SU-DHL-6 (cell line): ENCODE measurements around the gene AGAP1.

Experiments used
- H2AFZ ChIP-seq: fragments of 200-600 bp; sonication (generic); 2 replicates; pipeline ENCODE4 v1.6.1; 2014; ENCODE audit warnings: low read depth, mild to moderate bottlenecking, moderate library complexity, mixed read lengths, antibody characterized with exemption, low read length; ENCODE audit not compliant: severe bottlenecking
- H3F3A ChIP-seq: fragments of 200-600 bp; shearing (Covaris generic); 2 replicates; pipeline ENCODE4 v1.6.0; 2016; ENCODE audit warnings: antibody characterized with exemption, mild to moderate bottlenecking; ENCODE audit not compliant: insufficient read depth
- H3K27ac ChIP-seq: fragments of 200-600 bp; sonication (generic); 2 replicates; pipeline ENCODE4 v1.5.1; 2016; ENCODE audit warnings: low read depth, mild to moderate bottlenecking, low read length, moderate library complexity, mixed read lengths
- H3K27me3 ChIP-seq: fragments of 200-600 bp; sonication (generic), shearing (Covaris generic); 2 replicates; pipeline ENCODE4 v1.6.0; 2014; ENCODE audit warnings: mild to moderate bottlenecking, low read length
- H3K36me3 ChIP-seq: fragments of 200-600 bp; sonication (generic); 2 replicates; pipeline ENCODE4 v1.6.1; 2014; ENCODE audit warnings: mild to moderate bottlenecking, low read length, mixed read lengths
- H3K4me2 ChIP-seq: fragments of 300-600, 200-600 bp; shearing (Covaris generic), sonication (generic); 2 replicates; pipeline ENCODE4 v1.6.0; 2014; ENCODE audit warnings: low read length, low read depth, mild to moderate bottlenecking; ENCODE audit not compliant: poor library complexity, severe bottlenecking
- H3K4me3 ChIP-seq: fragments of 200-600 bp; sonication (generic); 2 replicates; pipeline ENCODE4 v1.5.1; 2014; ENCODE audit warnings: antibody characterized with exemption, low read length, mild to moderate bottlenecking, mixed read lengths; ENCODE audit not compliant: insufficient read depth, poor library complexity, severe bottlenecking
- H3K79me2 ChIP-seq: fragments of 200-600 bp; sonication (generic); 2 replicates; pipeline ENCODE4 v1.6.1; 2014; ENCODE audit warnings: mild to moderate bottlenecking, low read length, moderate library complexity; ENCODE audit not compliant: insufficient read depth
- H3K9ac ChIP-seq: fragments of 200-600 bp; sonication (generic); 2 replicates; pipeline ENCODE4 v1.7.0; 2014; ENCODE audit warnings: mild to moderate bottlenecking, low read length
- H3K9me2 ChIP-seq: fragments of 200-600 bp; sonication (generic); replicated peaks from 2 replicates; pipeline ENCODE4 v1.6.1; 2014; ENCODE audit warnings: low read length; ENCODE audit not compliant: insufficient read depth
- H3K9me3 ChIP-seq: fragments of 200-600 bp; sonication (generic); 2 replicates; pipeline ENCODE4 v1.6.1; 2014; ENCODE audit warnings: low read length, mixed read lengths; ENCODE audit not compliant: insufficient read depth
- H4K20me1 ChIP-seq: fragments of 200-600 bp; sonication (generic); 2 replicates; pipeline ENCODE4 v1.6.1; 2014; ENCODE audit warnings: low read depth, mild to moderate bottlenecking, antibody characterized with exemption, low read length, moderate library complexity, mixed read lengths
- EZH2phosphoT487 ChIP-seq: fragments of 200-600 bp; sonication (generic), shearing (Covaris generic); conservative IDR thresholded peaks from 2 replicates; pipeline ENCODE4 v1.6.1; 2018; ENCODE audit warnings: mild to moderate bottlenecking, antibody characterized with exemption, low read length, moderate library complexity, mixed read lengths
- TF ChIP-seq, protein P1 (sequence below): fragments of 200-600 bp; sonication (generic); IDR thresholded peaks from one replicate; pipeline ENCODE4 v1.5.1; 2017; ENCODE audit warnings: antibody characterized with exemption, mild to moderate bottlenecking, low read length, moderate library complexity; ENCODE audit not compliant: insufficient read depth, poor library complexity, severe bottlenecking

Gene AGAP1

DNA sequence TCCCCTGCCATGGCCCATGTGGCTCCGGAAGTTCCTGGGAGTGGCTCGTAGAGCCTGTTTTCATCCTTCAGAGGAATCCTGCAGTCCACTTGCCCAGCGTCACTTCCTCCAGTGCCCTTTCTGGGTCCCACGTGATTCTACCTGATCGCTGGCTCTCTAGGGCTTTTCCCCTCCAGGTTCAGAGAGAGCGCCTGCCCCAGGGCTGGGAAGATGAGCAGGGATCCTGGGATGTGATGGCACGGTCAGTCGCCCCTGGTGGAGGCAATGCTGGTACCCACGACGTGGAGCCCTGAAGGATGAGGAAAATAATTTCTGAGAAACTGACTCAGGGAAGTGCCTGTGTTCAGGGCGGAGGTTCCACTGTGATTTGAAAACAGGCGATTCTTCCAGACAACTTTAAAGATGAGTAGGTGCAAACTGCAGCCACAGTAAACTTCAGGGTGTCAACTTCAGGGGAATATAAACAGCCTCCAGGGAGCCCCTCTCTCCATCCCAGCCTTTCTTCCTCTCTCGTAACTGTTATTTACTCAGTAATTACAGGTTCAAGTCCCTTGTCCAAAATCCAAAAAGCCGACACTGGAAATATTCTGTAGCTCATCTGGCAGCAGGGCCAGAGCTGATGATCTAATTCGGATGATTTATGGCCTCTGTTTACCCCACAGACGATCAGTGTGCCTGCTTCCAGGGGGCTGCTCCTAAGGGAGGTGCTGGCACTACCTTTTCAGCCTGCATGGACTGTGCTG lies 105.9 kb downstream of the AGAP1 start:
- Histone ChIP-seq H3K79me2 (no peaks in the 10 kb centered on the region), H3K27ac (no peak overlapping the region), H3K4me2 (no peak overlapping the region), H3K27me3 (no peaks in the 10 kb centered on the region), H2AFZ (no peak overlapping the region), H3K9me2 (no peaks in the 10 kb centered on the region), H3K9ac (no peak overlapping the region), H4K20me1 (no peaks in the 10 kb centered on the region), H3K4me3 (no peak overlapping the region), H3F3A (no peaks in the 10 kb centered on the region), H3K36me3 (no peaks in the 10 kb centered on the region), H3K9me3 (no peaks in the 10 kb centered on the region)
- TF ChIP-seq, protein P1, sequence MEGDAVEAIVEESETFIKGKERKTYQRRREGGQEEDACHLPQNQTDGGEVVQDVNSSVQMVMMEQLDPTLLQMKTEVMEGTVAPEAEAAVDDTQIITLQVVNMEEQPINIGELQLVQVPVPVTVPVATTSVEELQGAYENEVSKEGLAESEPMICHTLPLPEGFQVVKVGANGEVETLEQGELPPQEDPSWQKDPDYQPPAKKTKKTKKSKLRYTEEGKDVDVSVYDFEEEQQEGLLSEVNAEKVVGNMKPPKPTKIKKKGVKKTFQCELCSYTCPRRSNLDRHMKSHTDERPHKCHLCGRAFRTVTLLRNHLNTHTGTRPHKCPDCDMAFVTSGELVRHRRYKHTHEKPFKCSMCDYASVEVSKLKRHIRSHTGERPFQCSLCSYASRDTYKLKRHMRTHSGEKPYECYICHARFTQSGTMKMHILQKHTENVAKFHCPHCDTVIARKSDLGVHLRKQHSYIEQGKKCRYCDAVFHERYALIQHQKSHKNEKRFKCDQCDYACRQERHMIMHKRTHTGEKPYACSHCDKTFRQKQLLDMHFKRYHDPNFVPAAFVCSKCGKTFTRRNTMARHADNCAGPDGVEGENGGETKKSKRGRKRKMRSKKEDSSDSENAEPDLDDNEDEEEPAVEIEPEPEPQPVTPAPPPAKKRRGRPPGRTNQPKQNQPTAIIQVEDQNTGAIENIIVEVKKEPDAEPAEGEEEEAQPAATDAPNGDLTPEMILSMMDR: no peak
- TF ChIP-seq EZH2phosphoT487: no peak

DNA sequence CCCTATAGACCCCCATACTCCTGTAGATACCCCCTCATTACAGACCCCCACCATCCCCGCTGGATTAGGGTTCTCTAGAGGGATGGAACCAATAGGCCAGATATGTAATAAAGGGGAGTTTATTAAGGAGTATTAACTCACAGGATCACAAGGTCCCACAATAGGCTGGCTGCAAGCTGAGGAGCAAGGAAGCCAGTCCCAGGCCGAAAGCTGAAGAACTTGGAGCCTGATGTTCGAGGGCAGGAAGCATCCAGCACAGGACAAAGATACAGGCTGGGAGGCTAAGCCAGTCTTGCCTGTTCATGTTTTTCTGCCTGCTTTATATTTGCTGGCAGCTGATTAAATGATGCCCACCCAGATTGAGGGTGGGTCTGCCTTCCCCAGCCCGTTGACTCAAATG lies 106.6 kb downstream of the AGAP1 start:
- H3K9me2 ChIP-seq: no peaks in the 10 kb centered on the region
- H3K9me3 ChIP-seq: no peaks in the 10 kb centered on the region
- H3K36me3 ChIP-seq: no peaks in the 10 kb centered on the region
- H3K27me3 ChIP-seq: no peaks in the 10 kb centered on the region
- H3K79me2 ChIP-seq: no peaks in the 10 kb centered on the region
- H3F3A ChIP-seq: no peaks in the 10 kb centered on the region
- H4K20me1 ChIP-seq: no peaks in the 10 kb centered on the region
- no peak overlapping the region for H2AFZ ChIP-seq
- no peak overlapping the region for H3K9ac ChIP-seq
- no peak overlapping the region for H3K4me2 ChIP-seq
- H3K4me3 ChIP-seq: no peak overlapping the region
- no peak for TF ChIP-seq EZH2phosphoT487
- TF ChIP-seq, protein P1: no peak
- H3K27ac ChIP-seq: no peak overlapping the region

DNA sequence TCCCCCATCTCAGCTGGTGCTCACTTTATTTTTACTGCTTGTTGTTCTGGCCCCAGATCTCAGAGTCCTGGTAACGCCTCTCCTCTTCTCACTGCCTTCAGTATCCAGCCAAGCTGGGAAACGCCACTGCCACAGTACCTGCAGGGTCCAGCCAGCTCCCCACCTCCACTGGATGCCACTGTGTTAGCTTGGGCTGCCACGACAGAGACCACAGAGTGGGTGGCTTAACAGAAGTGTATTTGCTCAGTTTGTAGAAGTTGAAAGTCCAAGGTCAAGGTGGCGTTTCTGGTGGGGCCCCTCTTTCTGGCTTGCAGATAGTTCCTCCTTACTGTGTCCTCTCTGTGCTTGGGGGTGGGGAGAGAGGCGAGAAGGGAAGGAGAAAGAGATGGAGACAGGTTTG lies 107.1 kb downstream of the AGAP1 start:
- no peaks in the 10 kb centered on the region for H4K20me1 ChIP-seq
- no peak overlapping the region for H3K27ac ChIP-seq
- H3K27me3 ChIP-seq: no peaks in the 10 kb centered on the region
- no peak overlapping the region for H3K9ac ChIP-seq
- H2AFZ ChIP-seq: no peak overlapping the region
- TF ChIP-seq EZH2phosphoT487: no peak
- TF ChIP-seq, protein P1: no peak
- H3K79me2 ChIP-seq: no peaks in the 10 kb centered on the region
- no peaks in the 10 kb centered on the region for H3K36me3 ChIP-seq
- no peaks in the 10 kb centered on the region for H3K9me3 ChIP-seq
- H3K4me2 ChIP-seq: no peak overlapping the region
- H3F3A ChIP-seq: no peaks in the 10 kb centered on the region
- H3K9me2 ChIP-seq: no peaks in the 10 kb centered on the region
- H3K4me3 ChIP-seq: no peak overlapping the region
